Measurements from ENCODE around the gene KCNB1. TPM values are rescaled to one million over a fixed set of nuclear protein-coding genes. Genes with fewer than 3 reads are reported as not detected.

KCNB1 gene
- polyA plus RNA-seq, 10 donors, result 5.2 to 15.7 (median 8.2) TPM

GRCh38 chr20:49444553-49444990 lies 37.9 kb downstream of the KCNB1 start:
- no peak for DNase-seq

DNA sequence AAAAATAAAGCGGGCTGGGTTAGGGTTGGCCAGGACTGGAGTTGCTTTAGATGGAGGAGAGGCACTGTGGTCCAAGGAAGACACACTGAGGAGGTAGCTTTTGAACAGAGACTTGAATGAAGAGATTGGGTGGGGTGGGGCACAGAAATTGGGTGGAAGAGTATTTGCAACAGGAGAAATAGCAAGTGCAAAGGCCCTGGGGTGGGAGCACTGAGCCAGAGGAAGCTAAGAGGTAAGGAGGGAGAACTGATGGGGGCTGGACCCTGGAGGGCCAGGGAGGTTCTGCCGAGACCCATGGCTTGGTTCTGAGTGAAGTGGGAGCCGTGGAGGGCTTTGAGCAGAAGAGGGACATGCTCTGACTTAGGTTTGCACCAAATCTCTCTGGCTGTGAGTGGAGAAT lies 45.4 kb downstream of the KCNB1 start:
- DNase-seq, result no peak

GRCh38 chr20:49435639-49436038 lies 46.8 kb downstream of the KCNB1 start:
- DNase-seq, result no peak

DNA sequence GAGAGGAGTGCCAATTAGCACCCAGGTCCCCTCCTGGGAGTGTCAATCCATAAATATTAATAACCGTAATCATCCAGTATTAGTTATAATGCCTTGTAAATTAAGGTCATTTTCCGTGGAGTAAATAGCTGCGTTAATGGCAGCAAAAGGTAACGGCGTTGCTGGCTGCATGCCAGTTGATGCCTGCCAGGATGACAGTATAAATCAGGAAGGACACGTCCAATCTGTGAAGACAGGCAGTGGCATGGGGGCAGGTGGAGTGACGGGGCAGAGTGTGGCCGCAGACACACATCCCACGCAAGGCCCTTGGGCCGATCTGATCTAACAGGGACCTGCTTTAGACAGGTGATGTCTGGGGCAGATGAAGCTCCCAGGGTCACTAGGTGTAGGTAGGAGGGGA lies 49.1 kb downstream of the KCNB1 start:
- no peak for DNase-seq

GRCh38 chr20:49432550-49432949 lies 49.9 kb downstream of the KCNB1 start:
- DNase-seq, result no peak

DNA sequence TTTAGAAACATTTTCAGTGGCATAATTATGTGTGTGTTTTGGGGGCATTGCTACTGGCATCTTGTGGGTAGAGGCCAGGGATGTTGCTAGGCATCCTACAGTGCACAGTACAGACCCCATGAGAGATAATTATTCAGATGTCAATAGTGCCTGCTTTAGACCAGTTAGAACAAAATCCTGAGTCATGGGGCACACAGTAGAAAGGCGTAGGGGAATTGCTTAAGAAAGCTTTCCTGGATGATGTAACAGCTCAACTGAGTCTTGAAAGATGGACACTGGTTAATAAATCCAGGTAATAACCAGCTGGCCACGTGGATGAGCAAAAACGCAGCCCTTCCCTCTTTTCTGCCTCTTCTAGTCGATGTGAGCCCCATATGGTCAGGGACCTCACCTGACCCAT lies 51.1 kb downstream of the KCNB1 start:
- DNase-seq, result no peak

DNA sequence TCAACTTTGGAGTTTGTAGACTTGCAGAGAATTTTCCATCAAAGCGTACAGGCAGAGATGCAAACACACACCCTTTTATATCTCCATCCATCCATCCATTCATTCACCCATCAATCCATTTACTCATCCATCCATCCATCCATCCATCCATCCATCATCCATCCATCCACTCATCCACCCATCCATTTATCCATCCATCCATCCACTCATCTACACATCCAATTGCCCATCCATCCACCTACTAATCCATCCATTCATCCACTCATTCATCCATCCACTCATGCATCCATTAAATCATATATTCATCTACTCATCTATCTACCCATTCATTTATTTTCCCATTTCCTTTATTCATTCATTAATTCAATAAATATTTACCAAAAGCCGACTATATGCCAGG lies 52.1 kb downstream of the KCNB1 start:
- DNase-seq, result no peak

DNA sequence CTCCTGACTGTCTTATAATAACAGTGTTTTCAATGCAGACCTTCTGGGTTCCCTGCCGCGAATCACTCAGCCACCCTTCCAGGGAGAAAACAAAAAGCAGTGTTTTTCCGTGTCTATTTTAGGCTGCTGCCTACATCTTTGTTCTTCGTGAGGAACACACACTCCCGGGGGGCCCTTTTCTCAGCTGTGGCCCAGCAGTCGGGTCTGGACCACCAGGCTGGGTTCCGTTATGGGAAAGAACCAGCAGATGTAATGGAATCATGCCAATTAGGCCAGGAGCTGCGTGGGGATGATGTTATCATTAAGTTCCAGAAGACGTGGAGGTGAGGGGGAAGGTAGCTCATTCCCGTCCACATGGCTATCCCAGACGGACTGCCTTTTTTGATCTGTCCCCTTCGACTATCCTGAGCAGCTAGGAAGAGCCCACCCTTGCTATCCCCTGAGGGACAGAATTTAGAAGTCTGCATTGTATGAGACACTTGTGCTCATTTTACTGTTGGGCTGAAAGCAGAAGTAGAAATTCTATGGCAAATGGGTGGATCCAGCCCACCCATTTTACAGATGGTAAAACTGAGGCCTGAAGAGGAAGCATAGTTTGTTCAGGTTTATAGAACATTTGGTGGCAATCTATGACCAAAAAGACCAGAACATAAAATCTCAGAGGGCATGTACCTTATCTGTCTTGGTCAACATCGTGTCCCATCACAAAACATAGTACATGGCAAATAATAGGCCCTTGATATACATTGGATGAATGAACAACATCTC lies 54.5 kb downstream of the KCNB1 start:
- peak in 1 of 3 donors; percentile 65 for DNase-seq

GRCh38 chr20:49426873-49427272 lies 55.6 kb downstream of the KCNB1 start:
- DNase-seq, result no peak

DNA sequence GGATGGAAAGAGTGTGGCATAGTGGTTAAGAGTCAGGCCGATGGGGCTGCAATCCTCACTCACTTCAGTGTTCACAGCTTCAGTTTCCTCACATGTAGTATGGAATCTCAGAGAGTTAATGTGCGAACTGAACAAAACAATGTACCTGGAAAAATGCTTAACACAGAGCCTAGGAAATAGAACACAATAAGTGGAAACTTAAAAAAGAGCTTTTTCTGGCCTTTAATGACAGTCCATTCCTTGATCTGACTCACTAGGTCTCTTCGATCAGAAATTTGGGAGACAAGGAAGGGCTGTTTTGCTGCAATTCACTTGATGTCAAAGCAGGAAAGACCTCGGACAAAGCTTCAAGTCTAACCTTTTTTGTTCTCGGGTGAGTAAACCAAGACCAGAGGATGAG lies 56.1 kb downstream of the KCNB1 start:
- DNase-seq, result no peak

GRCh38 chr20:49424536-49424935 lies 57.9 kb downstream of the KCNB1 start:
- no peak for DNase-seq

DNA sequence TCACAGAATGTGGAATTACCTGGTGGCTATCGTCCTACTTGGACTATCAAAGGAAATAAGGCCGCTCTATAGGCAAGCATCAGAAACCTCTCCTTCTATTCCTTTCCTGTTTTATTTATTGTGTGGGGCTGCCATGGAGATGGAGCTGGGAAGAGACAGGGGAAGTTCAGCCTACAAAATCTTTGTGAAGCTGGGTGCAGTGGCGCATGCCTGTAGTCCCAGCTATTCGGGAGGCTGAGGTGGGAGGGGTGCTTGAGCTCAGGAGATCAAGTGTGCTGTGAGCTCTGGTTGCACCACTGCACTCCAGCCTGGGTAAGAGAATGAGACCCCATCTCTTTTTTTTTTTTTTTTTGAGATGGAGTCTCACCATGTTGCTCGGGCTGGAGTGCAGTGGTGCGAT lies 60.3 kb downstream of the KCNB1 start:
- no peak for DNase-seq

DNA sequence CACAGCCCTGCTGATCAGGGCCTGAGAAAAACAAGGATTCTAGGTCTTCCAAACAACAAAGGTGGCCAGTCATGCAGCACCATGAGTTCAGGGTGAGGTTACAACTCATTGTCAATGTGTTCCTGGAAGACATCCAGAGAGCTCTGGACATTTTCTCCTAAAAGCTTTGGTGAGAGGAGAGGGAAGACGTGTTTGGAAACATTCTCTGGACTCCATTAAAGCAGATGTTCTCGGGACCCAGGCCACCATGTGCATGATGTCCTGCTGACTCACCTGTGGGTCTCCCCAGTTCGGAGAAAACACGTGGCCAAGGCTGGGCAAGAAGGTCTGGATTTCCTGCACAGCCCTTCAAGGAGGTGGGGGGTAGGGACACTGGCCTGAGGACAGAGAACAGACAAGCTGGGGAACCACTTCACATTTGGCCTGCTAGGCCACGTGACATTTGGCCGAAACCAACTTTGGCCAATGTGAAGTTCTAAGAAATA lies 61.6 kb downstream of the KCNB1 start:
- no peak for DNase-seq

DNA sequence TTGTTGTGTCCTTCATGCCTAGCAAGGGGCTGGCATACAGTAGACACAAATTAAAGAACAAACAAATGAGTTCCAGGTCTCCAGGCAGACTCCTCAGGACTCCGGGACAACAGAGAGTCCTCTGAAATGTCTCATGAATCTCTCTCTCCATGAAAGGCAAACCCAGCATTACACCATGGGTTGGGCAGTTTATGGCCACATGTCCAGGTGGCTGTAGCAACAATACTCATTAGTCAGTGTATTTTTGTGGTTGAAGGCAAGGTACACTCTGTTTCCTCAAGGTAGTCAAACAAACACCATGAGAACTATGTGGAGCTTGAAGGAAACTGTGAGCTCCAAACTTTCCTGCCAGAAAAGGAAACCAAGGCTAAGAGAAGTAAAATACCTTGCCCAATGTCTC lies 62.2 kb downstream of the KCNB1 start:
- DNase-seq, result no peak

- no peak for DNase-seq
Measured at GRCh38 chr20:49419785-49420184, 62.7 kb downstream of the KCNB1 start.

GRCh38 chr20:49418809-49419208 lies 63.7 kb downstream of the KCNB1 start:
- no peak for DNase-seq

- no peak for DNase-seq
Measured at GRCh38 chr20:49417843-49418555, 64.5 kb downstream of the KCNB1 start.

GRCh38 chr20:49415668-49416044 lies 66.8 kb downstream of the KCNB1 start:
- DNase-seq, result no peak

DNA sequence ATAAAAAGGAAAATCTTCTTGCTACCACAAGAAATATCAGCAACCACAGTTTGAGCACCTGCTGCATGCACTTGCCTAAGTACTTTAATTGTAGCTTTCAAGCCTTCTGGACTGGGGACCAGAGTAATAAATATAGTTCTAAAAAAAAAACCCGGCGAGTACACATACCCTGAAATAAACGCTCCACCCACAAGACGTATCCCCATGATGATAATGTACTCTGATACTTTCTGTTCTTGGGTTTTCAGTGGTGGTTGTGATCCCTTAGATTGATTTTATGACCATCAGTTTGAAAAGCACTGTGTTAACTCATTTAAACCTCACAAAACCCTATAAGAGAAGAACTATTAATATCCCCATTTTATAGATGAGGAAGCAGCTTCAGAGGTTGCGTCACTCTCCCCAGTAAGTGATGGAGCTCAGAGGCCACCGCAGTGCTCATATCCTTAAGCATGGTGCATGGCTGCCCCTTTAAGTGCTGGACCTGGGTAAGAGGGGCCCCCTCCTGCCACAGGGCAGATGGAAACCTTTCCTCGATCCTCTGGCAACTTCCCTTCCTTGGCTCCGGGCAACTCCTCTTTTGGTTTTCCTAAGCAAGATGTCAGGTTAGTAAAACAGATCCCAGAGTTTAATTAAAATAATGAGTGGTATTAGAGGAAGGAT lies 67.3 kb downstream of the KCNB1 start:
- DNase-seq, result no peak

GRCh38 chr20:49413677-49414076 lies 68.8 kb downstream of the KCNB1 start:
- DNase-seq, result no peak

GRCh38 chr20:49412953-49413352 lies 69.5 kb downstream of the KCNB1 start:
- DNase-seq, result no peak

GRCh38 chr20:49412254-49412653 lies 70.2 kb downstream of the KCNB1 start:
- DNase-seq, result no peak
